Smooth muscle cell (in vitro differentiated cells): Measurements from ENCODE around the gene JDP2. TPM values are rescaled to one million over a fixed set of nuclear protein-coding genes. Genes with fewer than 3 reads are reported as not detected.

ENCODE experiments used
- DNase-seq: peaks from one replicate; lab custom pipeline; 2025; ENCODE audit not compliant: unreplicated experiment; lab: John Stamatoyannopoulos, UW
- H2AFZ ChIP-seq: fragments of 200-600 bp; sonication (generic); 2 replicates; pipeline ENCODE4 v1.6.0; 2016; ENCODE audit warnings: antibody characterized with exemption, low read depth, mild to moderate bottlenecking
- H3F3A ChIP-seq: fragments of 200-600 bp; sonication (generic); 2 replicates; pipeline ENCODE4 v1.6.0; 2017; ENCODE audit warnings: antibody characterized with exemption, low read depth
- H3K27ac ChIP-seq: fragments of 200-600 bp; sonication (generic); 2 replicates; pipeline ENCODE4 v1.5.1; 2016; ENCODE audit warnings: low read depth, mild to moderate bottlenecking
- H3K27me3 ChIP-seq: fragments of 200-600 bp; sonication (generic); 2 replicates; pipeline ENCODE4 v1.6.1; 2016; ENCODE audit warnings: low read depth, mild to moderate bottlenecking
- H3K36me3 ChIP-seq: fragments of 200-600 bp; sonication (generic); 2 replicates; pipeline ENCODE4 v1.5.1; 2016; ENCODE audit warnings: low read depth
- H3K4me1 ChIP-seq: fragments of 200-600 bp; sonication (generic); 2 replicates; pipeline ENCODE4 v1.5.1; 2016; ENCODE audit warnings: low read depth
- H3K4me2 ChIP-seq: fragments of 200-600 bp; sonication (generic); 2 replicates; pipeline ENCODE4 v1.6.0; 2016; ENCODE audit warnings: mild to moderate bottlenecking
- H3K4me3 ChIP-seq: fragments of 200-600 bp; sonication (generic); 2 replicates; pipeline ENCODE4 v1.5.1; 2016; ENCODE audit warnings: mild to moderate bottlenecking
- H3K79me2 ChIP-seq: fragments of 200-600 bp; sonication (generic); 2 replicates; pipeline ENCODE4 v1.6.0; 2016; ENCODE audit warnings: low read depth, mild to moderate bottlenecking
- H3K9ac ChIP-seq: fragments of 200-600 bp; sonication (generic); 2 replicates; pipeline ENCODE4 v1.6.0; 2016; ENCODE audit warnings: low read depth
- H3K9me3 ChIP-seq: fragments of 200-600 bp; sonication (generic); replicated peaks from 2 replicates; pipeline ENCODE4 v1.5.1; 2016; ENCODE audit warnings: low read depth
- H4K20me1 ChIP-seq: fragments of 200-600 bp; sonication (generic); 2 replicates; pipeline ENCODE4 v1.6.0; 2016; ENCODE audit warnings: low read depth
- WGBS: methylation state at CpG from one replicate; pipeline ENCODE4 v1.1.7; 2016; ENCODE audit warnings: low lambda C conversion rate; 5-methylcytosine and 5-hydroxymethylcytosine counted together
- polyA plus RNA-seq: library from polyadenylated mRNA; unstranded; fragments of >200 nt; fragmentation: Nextera tagmentation; extraction: Ambion mirVana; gene quantifications from 2 replicates; pipeline ENCODE4 v1.2.1, GENCODE V29; 2016
- total RNA-seq: library from RNA; depleted of rRNA; stranded (reverse); fragments of >200 nt; gene quantifications from 2 replicates; pipeline ENCODE4 v1.2.3, GENCODE V29; 2014
- TF ChIP-seq, protein P1 (sequence below): fragments of 200-600 bp; sonication (generic); IDR thresholded peaks from 2 replicates; pipeline ENCODE4 v1.5.1; 2017; ENCODE audit warnings: borderline replicate concordance, mild to moderate bottlenecking, antibody characterized with exemption; ENCODE audit not compliant: insufficient read depth, poor library complexity, severe bottlenecking

The JDP2 gene
- total and polyA plus RNA-seq, 2 experiments from 2014 or later: 70.3 to 126 TPM

- no peaks in the 10 kb centered on the region for H3K9me3 ChIP-seq
- H3K79me2 ChIP-seq: no peaks in the 10 kb centered on the region
- H3K27me3 ChIP-seq: no peaks in the 10 kb centered on the region
- no peaks in the 10 kb centered on the region for H4K20me1 ChIP-seq
- H3K4me3 ChIP-seq: no peak overlapping the region
- H3K27ac ChIP-seq: no peak overlapping the region
- no peak for DNase-seq
- no peak overlapping the region for H3K9ac ChIP-seq
- TF ChIP-seq, protein P1, sequence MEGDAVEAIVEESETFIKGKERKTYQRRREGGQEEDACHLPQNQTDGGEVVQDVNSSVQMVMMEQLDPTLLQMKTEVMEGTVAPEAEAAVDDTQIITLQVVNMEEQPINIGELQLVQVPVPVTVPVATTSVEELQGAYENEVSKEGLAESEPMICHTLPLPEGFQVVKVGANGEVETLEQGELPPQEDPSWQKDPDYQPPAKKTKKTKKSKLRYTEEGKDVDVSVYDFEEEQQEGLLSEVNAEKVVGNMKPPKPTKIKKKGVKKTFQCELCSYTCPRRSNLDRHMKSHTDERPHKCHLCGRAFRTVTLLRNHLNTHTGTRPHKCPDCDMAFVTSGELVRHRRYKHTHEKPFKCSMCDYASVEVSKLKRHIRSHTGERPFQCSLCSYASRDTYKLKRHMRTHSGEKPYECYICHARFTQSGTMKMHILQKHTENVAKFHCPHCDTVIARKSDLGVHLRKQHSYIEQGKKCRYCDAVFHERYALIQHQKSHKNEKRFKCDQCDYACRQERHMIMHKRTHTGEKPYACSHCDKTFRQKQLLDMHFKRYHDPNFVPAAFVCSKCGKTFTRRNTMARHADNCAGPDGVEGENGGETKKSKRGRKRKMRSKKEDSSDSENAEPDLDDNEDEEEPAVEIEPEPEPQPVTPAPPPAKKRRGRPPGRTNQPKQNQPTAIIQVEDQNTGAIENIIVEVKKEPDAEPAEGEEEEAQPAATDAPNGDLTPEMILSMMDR: peak; percentile 26
- 58% methylated on average over 4 of the region's 4 CpGs for WGBS
- no peaks in the 10 kb centered on the region for H3F3A ChIP-seq
- no peaks in the 10 kb centered on the region for H3K4me1 ChIP-seq
- no peak overlapping the region for H2AFZ ChIP-seq
- H3K4me2 ChIP-seq: no peak overlapping the region
- no peaks in the 10 kb centered on the region for H3K36me3 ChIP-seq
Observed at GRCh38 chr14:75518625-75519024, 90.8 kb downstream of the JDP2 start.

DNA sequence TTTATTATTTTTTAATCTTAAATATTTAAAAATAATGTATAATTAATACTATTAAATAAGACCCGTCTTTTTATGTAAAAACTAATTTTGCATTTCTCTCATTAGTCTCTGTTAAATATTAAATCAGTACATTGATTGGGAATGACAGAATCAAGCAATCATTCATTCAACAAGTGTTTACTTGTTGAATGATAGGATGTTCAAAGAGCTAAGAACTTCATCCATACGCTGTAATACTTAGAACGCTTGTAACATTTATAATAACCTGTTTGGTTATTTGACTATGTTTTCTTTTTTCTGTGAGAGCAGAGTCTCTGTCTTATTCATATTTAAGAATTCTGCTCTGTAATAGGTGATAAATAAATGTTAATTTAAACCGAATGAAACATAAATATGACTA lies 91.6 kb downstream of the JDP2 start:
- Histone ChIP-seq H3K27me3 (no peaks in the 10 kb centered on the region), H3K9ac (no peak overlapping the region), H3K79me2 (no peaks in the 10 kb centered on the region), H3K4me3 (no peak overlapping the region), H3K4me1 (no peaks in the 10 kb centered on the region), H2AFZ (no peak overlapping the region), H3K27ac (no peak overlapping the region), H3F3A (no peaks in the 10 kb centered on the region), H3K36me3 (no peaks in the 10 kb centered on the region), H3K4me2 (no peak overlapping the region), H3K9me3 (no peaks in the 10 kb centered on the region), H4K20me1 (no peaks in the 10 kb centered on the region)
- TF ChIP-seq, protein P1: no peak
- 94% methylated on average over 4 of the region's 4 CpGs for WGBS
- DNase-seq: no peak

- TF ChIP-seq, protein P1: no peak
- Histone ChIP-seq H3K79me2 (no peaks in the 10 kb centered on the region), H3F3A (no peaks in the 10 kb centered on the region), H3K4me3 (no peak overlapping the region), H4K20me1 (no peaks in the 10 kb centered on the region), H2AFZ (no peak overlapping the region), H3K9me3 (no peaks in the 10 kb centered on the region), H3K4me2 (no peak overlapping the region), H3K27me3 (no peaks in the 10 kb centered on the region), H3K9ac (no peak overlapping the region), H3K36me3 (no peaks in the 10 kb centered on the region), H3K4me1 (no peaks in the 10 kb centered on the region), H3K27ac (no peak overlapping the region)
- no peak for DNase-seq
- WGBS: 87% methylated on average over 11 of the region's 11 CpGs
Observed at GRCh38 chr14:75519826-75520728, 92.3 kb downstream of the JDP2 start.
